C4-2B (cell line): ENCODE results near the gene PRAMEF13.
"Not testable (repeated sequence)": the region's sequence is repeated elsewhere in the genome, so short reads cannot be mapped to it uniquely, and the experiment has no call there.

Source experiments
- CTCF ChIP-seq: fragments of 450-650 bp; conservative IDR thresholded peaks from 2 replicates; pipeline ENCODE4 v1.5.1; 2017; ENCODE audit warnings: mild to moderate bottlenecking
- ZFX ChIP-seq: fragments of 450-650 bp; IDR thresholded peaks from 2 replicates; pipeline ENCODE4 v1.6.1; 2017

- not testable (repeated sequence) for TF ChIP-seq CTCF, ZFX
These were observed 32.8 kb upstream of the PRAMEF13 start for GRCh38 chr1:13234057-13234456.
